A549 (cell line): ENCODE measurements around the gene ZC3H14.

Experiments
- CTCF ChIP-seq: fragments of >200 bp; sonication (Bioruptor Twin); formaldehyde crosslinking; IDR thresholded peaks from 3 replicates; pipeline ENCODE4 v1.5.1; 2016
- GATA3 ChIP-seq: IDR thresholded peaks from 2 replicates; pipeline ENCODE4 v1.6.1; 2012; ENCODE audit warnings: borderline replicate concordance
- NFE2L2 ChIP-seq: fragments of 150-350 bp; conservative IDR thresholded peaks from 2 replicates; pipeline ENCODE4 v1.6.1; 2014; ENCODE audit warnings: low read length
- NR3C1 ChIP-seq: fragments of >200 bp; sonication (Bioruptor Twin); formaldehyde crosslinking; IDR thresholded peaks from 3 replicates; pipeline ENCODE4 v1.6.1; 2017
- POLR2A ChIP-seq: IDR thresholded peaks from 2 replicates; pipeline ENCODE4 v1.6.1; 2012; ENCODE audit warnings: mild to moderate bottlenecking, low read length
- RAD21 ChIP-seq, 2 experiments: fragments of >200 bp in 1 of 2; sonication (Bioruptor Twin) in 1 of 2; formaldehyde crosslinking in 1 of 2; IDR thresholded peaks in 1 of 2; conservative IDR thresholded peaks in 1 of 2; 2 replicates in 1 of 2; 3 replicates in 1 of 2; pipeline ENCODE4 v1.6.1; 2012 to 2018; ENCODE audit warnings: inconsistent platforms in 1 of 2
- REST ChIP-seq: fragments of 200-600 bp; sonication (generic); IDR thresholded peaks from 2 replicates; pipeline ENCODE4 v1.6.1; 2016; ENCODE audit warnings: antibody characterized with exemption, mild to moderate bottlenecking, moderate library complexity
- SREBF2 ChIP-seq: fragments of 450-650 bp; IDR thresholded peaks from 2 replicates; pipeline ENCODE4 v1.6.1; 2014; ENCODE audit warnings: mild to moderate bottlenecking, moderate library complexity
- TP53 ChIP-seq: fragments of 250-450 bp; sonication (Bioruptor Pico); IDR thresholded peaks from 2 replicates; pipeline ENCODE4 v1.5.0; 2021; ENCODE audit warnings: mild to moderate bottlenecking, moderate library complexity
- TF ChIP-seq, protein P1 (sequence below): fragments of 450-650 bp; IDR thresholded peaks from 2 replicates; pipeline ENCODE4 v1.6.1; 2014; ENCODE audit warnings: antibody characterized with exemption

GRCh38 chr14:88628462-88628861 is 65.6 kb downstream of the ZC3H14 start:
- TF ChIP-seq CTCF: no peak
- no peak for TF ChIP-seq NFE2L2
- TF ChIP-seq POLR2A: no peak
- TF ChIP-seq TP53 (CRISPR knock-in tag): no peak
- TF ChIP-seq SREBF2: no peak
- TF ChIP-seq RAD21 (conservative IDR thresholded peaks at IDR 0.05 in 1 of 2, IDR thresholded peaks at IDR 0.05 in 1 of 2): no peak
- TF ChIP-seq GATA3: no peak
- TF ChIP-seq, protein P1, sequence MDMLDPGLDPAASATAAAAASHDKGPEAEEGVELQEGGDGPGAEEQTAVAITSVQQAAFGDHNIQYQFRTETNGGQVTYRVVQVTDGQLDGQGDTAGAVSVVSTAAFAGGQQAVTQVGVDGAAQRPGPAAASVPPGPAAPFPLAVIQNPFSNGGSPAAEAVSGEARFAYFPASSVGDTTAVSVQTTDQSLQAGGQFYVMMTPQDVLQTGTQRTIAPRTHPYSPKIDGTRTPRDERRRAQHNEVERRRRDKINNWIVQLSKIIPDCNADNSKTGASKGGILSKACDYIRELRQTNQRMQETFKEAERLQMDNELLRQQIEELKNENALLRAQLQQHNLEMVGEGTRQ: no peak
- no peak for TF ChIP-seq NR3C1
- TF ChIP-seq REST: no peak
